Vagina (tissue), 2 donors: ENCODE results near the gene TMEM95.

Experiments
- CTCF ChIP-seq, 3 experiments: fragments of 450-650 bp in 2 of 3; fragments of 200-600 bp in 1 of 3; sonication (generic) in 1 of 3; IDR thresholded peaks; one replicate each; pipeline ENCODE4 v1.5.1; 2017 to 2019; ENCODE audit warnings: antibody characterized with exemption in 3 of 3, mild to moderate bottlenecking in 2 of 3, moderate library complexity in 2 of 3
- POLR2AphosphoS5 ChIP-seq, 2 donors: sonication (generic); formaldehyde crosslinking; IDR thresholded peaks; one replicate each; pipeline ENCODE4 v1.9.0; 2017; ENCODE audit warnings: antibody characterized with exemption in 2 of 2, mild to moderate bottlenecking in 2 of 2, low read depth in 1 of 2; ENCODE audit not compliant: insufficient read depth in 1 of 2

GRCh38 chr17:7328009-7328408 lies 26.9 kb upstream of the TMEM95 start:
- TF ChIP-seq POLR2AphosphoS5 (IDR thresholded peaks at IDR 0.05; ENCODE audit: insufficient read depth in 1 of 2, low read depth in 1 of 2) (no peak), CTCF (IDR thresholded peaks at IDR 0.05) (no peak)
